Peyer's patch (tissue), 4 donors: ENCODE data around the gene MTUS2.

Source experiments
- POLR2A ChIP-seq, 2 donors: fragments of 450-650 bp; IDR thresholded peaks; one replicate each; pipeline ENCODE4 v1.5.1; 2017; ENCODE audit warnings: antibody characterized with exemption in 2 of 2, mild to moderate bottlenecking in 2 of 2, moderate library complexity in 2 of 2
- TF ChIP-seq, protein P1 (sequence below), 6 experiments: fragments of 450-650 bp in 4 of 6; fragments of 200-600 bp in 2 of 6; sonication (generic) in 1 of 6; IDR thresholded peaks; one replicate each; pipeline ENCODE4 v1.5.1; 2017 to 2019; ENCODE audit warnings: antibody characterized with exemption in 6 of 6, mild to moderate bottlenecking in 3 of 6, moderate library complexity in 1 of 6

DNA sequence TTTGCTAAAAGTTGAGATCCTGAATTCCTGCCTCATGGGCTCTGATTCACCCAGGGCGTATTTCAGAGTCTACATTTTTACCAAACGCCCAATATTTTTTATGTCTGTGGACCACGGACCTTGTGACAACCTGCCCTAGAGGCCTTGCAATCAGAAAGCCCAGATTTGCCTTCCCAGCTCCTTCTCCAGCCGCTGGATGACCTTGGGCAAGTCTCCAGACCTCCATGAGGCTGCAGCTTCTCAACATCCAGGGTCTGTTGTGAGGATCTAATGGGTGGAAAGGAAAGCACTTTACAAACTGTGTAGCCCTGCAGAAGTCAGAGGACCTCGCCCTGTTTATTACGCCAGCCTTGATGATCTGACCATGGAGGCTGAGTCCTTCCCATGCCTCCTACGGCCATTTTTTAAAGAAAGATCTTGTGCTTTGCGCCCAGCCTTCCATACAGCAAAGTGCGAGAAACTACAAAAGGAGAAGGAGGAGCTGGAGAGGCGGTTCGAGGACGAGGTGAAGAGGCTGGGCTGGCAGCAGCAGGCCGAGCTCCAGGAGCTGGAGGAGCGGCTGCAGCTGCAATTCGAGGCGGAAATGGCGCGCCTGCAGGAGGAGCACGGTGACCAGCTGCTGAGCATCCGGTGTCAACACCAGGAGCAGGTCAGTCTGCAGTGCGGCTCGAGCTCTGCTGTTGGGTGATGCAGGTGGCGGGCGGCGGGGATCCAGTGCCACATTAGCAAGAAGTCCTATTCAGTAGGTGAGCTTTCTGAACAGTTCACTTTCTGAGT lies 659.8 kb downstream of the MTUS2 start:
- TF ChIP-seq POLR2A (IDR thresholded peaks at IDR 0.05) = no peak
- TF ChIP-seq, protein P1, sequence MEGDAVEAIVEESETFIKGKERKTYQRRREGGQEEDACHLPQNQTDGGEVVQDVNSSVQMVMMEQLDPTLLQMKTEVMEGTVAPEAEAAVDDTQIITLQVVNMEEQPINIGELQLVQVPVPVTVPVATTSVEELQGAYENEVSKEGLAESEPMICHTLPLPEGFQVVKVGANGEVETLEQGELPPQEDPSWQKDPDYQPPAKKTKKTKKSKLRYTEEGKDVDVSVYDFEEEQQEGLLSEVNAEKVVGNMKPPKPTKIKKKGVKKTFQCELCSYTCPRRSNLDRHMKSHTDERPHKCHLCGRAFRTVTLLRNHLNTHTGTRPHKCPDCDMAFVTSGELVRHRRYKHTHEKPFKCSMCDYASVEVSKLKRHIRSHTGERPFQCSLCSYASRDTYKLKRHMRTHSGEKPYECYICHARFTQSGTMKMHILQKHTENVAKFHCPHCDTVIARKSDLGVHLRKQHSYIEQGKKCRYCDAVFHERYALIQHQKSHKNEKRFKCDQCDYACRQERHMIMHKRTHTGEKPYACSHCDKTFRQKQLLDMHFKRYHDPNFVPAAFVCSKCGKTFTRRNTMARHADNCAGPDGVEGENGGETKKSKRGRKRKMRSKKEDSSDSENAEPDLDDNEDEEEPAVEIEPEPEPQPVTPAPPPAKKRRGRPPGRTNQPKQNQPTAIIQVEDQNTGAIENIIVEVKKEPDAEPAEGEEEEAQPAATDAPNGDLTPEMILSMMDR (IDR thresholded peaks at IDR 0.05) = no peak
